NCI-H128 (cell line): ENCODE measurements around the gene GNAZ.
"Not testable (repeated sequence)": the region's sequence is repeated elsewhere in the genome, so short reads cannot be mapped to it uniquely, and the experiment has no call there.

Source experiments
- DNase-seq: peaks from one replicate; lab custom pipeline; 2025; ENCODE audit not compliant: unreplicated experiment; lab: John Stamatoyannopoulos, UW

The GNAZ gene

DNA sequence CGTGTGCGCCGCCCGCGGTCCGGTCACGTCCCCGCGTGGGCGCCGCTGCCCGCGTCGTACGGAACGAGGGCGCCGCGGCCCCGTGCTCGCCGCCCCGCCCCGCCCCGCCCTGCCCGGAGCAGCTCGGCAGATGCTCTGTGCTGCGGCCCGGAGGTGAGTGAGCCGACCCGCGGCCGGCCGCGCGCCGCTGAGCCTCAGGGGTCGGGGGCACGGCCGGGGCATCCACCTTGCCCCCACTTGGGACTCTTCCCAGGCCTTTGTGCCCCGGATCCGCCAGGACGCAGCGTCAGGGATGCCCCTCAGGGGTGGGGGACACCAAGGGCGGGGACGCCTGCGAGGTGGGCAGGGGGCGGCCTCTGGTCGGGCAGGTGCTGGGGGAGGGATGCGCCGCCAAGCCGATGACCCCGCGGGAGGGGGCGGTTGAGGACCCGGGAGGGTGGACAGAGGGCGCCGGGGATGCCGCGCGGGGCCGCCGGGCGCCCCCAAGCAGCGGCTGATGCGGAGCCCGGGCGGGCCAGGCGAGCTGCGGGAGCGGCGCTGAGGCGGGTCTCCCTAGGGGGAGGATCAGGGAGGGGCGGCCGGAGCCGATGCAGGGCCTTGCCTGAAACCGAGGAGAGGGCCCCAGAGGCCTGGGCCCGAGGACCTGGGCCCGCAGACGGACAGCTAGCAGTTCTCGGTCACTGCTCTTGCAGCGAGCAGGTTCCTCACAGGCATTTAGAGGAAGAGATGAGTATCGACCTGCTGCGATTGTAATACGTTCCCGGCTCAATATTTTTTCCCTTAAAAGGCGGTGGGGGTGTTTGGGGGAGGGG is at the start of gene GNAZ:
Gene GNAZ, plus strand, starts transcription at position 102 of the 812 bp plus-strand sequence. CDS start 25,177 bp downstream, outside the sequence.
- DNase-seq: no peak

DNA sequence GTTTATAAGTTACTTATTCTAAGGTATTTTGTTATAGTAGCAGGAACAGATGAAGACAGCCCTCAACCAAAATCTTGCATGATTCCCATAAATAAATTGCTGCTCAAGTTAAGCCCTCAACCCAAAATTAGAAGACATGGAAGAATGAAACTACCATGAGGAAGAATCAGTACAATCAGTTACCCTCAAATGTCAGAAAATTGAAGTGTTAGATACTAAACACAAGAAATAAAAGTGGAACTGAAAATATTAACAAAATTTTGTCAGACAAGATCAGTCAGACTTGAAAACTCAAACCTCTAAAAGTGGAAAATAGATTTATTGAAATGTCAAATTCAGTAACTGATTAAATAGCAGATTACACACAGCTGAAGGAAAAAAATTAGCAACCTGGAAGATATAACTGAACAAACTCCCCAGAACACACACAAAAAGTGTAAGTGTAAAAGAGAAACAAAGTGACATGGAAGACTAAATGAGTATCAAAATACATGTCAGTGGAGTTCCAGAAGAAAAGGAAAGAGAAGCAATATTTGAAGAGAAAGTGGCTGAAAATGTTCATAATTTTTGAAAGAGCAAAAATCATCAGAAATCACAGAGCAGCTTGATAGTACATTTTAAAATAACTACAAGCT is 49.5 kb upstream of the GNAZ start:
- no peak for DNase-seq

DNA sequence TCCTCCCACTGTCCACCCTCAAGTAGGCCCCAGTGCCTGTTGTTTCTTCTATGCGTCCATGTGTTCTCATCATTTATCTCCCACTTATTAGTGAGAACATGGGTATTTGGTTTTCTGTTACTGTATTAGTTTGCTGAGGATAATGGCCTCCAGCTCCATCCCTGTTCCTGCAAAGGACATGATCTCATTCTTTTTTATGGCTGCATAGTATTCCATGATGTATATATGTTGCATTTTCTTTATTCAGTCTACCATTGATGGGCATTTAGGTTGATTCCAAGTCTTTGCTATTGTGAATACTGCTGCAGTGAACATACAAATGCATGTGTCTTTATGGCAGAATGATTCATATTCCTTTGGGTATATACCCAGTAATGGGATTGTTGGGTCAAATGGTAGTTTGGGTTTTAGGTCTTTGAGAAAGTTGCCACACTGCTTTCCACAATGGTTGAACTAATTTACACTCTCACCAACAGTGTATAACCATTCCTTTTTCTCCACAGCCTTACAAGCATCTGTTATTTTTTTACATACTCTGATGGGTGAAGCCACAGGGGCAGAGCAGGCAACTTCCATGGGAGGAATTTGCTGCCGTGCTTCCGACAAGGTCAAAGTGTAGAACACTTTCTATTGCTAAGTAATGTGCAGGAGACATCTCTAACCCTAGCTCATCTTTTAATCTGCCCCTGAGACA is 48.5 kb upstream of the GNAZ start:
- DNase-seq: not testable (repeated sequence)

DNA sequence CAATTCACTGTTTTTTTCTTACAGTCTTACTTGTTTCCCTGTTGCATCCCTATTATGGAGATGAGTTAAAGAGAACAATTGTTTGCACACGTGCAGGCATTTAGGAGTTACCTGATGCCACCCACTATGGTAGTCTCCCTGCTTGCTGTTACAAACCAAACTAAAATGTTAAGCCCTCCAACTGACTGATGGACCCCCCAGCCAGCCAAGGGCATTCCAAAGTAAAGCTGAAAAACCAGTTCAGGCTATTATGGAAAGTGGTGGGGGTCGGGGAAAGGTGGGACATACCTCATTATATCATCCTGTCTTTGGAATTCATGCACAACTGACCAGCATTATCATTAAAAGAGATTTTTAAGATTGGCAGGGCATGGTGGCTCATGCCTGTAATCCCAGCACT is 47.0 kb upstream of the GNAZ start:
- DNase-seq: no peak

DNA sequence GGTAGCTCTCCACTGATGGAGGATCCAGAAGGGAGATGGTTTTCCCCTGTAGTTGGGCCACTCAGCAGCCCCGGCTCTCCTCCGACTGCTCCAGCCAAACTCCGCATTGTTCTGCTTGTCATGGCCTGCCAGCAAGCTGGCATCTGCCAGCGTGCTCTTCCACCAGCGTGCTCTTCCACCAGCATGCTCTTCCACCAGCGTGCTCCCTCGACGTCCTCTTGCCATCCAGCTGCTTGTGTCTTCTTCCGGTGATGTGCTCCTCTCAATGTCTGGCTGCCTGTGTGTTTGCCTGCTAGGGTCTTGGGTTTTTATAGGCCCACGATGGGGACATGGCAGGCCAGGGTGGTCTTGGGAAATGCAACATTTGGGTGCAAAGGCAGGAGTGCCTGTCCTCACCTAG is 43.5 kb upstream of the GNAZ start:
- DNase-seq: no peak

DNA sequence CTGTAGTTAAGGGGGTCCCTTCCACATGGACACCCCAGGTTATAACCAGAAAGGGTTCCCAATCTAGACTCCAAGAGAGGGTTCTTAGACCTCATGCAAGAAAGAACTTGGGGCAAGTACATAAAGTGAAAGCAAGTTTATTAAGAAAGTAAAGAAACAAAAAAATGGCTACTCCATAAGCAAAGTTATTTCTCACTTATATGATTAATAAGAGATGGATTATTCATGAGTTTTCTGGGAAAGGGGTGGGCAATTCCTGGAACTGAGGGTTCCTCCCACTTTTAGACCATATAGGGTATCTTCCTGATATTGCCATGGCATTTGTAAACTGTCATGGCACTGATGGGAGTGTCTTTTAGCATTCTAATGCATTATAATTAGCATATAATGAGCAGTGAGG is 42.5 kb upstream of the GNAZ start:
- not testable (repeated sequence) for DNase-seq

DNA sequence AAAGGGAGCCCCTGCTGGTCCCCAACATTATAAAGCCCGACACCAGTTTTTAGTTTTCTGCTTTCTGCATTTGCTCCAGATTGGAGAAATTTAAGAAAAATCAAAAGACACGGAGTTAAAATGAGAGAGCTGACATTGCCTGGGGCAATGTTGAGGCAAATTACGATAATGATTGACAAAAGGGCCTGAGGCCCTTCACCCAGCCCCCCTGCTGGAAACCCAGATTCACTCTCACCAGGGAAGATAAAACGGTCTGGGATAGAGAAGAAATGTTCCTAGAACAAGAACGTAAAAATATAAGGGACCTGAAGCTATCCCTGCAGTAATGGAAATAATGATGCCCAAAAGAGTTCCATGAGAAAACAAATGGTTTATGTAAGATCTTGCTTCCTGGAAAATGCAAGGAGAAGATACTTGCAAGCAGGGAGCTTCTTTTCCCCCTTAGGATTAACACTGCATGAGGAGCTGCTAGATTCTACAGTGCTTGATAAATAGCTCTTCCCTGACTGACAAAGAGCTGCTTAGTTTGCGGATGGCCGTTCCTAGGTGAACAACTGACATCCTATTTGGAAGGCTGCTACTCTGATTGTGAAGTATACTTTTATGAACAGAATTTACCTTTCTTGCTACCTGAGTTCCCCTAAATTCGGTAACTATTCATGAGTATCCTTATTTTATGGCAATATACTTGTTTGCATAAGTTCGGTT is 40.6 kb upstream of the GNAZ start:
- DNase-seq: no peak

DNA sequence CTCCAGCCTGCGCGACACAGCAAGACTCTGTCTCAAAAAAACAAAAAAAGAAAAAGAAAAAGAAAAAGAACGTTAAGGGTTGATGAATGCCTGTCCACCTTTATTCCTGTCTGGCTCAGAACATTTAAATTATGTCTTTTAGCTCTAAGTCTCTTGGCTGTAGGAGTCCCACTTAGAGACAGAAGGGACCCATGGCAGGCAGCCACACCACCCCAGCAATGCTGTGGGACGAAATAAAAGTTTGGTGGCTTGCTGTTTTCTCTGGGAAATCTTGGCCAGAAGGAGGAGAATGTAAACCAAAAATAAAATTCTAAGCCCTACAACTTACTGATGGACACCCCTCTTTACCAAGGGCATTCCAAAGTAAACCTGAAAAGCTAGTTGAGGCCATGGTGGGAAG is 38.9 kb upstream of the GNAZ start:
- no peak for DNase-seq

DNA sequence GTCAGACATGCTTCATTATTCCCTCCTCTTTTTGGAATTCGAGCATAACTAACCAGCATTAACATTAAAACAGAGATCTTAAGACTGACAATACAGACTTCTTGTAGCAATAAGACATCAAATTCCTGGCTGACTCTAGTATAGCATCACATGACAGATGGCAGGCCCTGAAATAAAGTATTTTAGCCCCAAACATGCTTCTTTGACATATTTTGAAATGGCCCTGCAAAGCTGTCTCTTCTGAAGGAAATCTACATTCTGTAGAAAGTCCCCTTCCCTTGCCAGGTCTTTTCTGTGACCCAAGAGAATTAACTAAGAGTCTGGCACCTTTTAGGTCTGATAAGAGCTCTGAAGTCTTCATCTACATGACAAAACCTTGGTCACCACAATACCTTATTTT is 38.5 kb upstream of the GNAZ start:
- DNase-seq: no peak

DNA sequence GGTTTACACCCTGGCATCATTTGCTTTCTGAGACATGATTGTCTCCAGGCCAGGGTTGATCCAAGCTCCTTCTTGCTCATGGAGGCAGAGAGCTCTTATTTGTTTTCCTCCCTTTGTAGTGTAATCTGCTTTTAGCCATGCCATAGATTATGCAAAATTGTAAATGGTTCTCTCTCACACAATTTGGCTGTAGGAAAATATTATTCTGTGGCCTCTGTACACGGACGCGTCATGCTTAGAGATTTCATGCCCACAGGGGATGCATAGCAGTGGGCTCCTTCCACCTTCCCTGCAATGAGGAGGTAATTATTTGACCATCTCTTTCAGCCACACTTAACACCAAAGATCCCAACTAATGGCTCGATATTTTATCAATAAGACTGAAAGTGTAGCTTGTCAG is 37.7 kb upstream of the GNAZ start:
- DNase-seq: no peak

DNA sequence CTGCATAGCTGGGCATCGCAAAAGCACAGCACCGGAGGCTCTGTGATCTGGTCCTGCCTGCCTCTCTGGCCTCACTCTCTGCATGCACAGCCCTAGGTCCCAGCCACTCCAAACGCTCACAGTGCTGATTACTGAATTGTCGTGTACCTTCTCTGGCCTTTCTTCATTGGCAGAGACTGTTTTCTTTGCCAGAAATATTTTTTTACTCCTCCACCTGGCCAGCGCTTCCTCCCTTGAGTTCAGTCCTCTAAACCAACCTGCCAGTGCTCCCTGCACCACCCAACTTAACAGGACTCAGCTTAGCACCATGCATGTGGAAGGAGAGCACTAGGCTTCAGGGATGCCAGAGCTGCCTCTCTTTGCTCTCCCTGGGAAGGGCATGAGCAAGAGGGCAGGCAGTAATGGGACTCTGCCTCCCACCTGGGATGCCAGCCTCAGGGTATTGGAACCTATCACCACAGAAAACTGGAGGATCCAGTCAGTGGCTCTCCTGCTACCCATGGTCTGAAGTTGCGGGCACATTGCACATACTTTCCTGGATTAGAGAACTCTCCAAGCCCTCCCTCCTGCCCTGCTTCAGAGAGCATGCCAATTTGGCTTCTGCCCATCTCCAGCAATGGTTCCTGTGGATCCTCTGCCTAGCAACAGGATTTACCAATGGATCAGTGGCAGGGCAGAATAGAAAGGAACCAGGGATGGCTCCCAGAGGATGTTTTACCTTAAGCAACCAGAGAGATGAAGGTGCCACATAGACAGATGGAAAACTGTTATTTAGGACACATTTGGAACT is 37.0 kb upstream of the GNAZ start:
- DNase-seq: no peak

DNA sequence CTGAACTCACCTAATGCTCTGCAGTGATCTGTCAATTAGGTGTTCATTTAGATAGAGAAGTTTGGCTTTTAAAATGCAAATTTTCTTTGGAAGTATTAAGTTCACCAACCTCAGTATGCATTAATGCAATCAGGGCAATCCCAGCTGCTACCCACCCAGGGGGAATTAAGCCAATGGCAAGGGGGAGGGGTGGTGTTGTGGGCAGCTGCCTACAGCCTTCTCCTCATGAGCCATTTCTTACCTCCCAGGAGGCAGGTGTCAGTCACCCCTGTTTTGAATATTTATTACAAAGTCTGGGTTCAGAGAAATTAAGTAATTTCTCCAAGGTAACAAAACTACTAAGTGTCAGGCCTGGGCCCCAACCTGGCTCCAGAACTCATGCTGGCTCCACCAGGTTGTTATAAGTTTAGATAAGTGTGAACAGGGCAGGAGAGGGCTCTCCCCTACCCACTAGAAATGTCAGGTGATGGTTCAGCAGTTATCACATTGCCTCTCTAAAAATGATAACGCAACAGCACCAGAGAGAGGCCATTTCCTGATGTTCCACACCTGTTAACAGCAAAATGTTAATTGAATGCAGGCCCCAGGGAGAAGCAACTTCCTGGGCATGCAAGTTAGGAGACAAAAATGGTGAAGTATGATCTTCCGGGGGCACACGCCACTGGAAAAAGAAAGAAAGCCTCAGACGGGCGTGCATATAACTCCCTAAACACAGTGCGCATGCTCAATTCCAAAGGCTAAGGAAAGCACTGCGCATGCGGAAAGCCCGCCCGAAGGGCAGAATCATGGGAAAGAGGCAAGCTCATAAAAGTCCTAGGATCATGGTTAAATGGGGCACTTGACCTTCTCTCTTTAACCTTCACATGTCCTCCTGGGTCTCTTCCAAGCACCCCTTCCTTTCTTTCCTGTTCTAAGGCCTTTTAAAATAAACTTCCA is 35.4 kb upstream of the GNAZ start:
- DNase-seq: no peak

DNA sequence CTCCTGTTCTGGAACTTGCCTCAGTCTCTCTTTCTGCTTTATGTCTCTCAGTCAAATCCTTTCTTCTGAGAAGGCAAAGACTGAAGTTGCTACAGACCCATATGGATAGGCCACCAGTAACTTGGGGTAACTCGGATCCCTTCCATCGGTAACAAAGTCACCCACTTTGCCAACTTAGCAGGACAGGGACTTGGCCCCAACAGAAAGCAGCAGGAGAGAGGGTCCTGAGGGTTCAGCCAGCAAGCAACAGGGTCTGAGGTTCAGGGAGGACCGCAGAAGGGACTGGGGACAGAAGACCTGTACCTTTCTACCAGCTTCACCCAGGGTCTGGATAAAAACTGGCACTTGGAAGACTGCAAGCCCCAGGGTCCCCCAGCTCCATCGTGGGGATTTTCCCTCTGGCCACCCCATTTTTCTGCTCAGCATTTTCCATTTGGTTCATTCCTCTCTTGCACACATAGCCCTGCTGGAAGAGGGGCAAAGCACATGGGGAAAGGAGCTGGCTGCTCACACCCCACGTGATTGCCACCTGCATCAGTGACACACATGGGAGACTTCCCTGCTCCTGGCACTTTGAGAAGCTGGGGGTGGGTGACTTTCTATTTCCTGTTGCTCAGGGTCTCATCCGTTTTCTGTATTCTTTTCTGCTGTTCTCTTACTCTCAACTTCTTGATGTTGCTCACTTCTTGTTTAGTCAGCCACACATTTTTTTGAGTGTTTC is 34.6 kb upstream of the GNAZ start:
- no peak for DNase-seq

DNA sequence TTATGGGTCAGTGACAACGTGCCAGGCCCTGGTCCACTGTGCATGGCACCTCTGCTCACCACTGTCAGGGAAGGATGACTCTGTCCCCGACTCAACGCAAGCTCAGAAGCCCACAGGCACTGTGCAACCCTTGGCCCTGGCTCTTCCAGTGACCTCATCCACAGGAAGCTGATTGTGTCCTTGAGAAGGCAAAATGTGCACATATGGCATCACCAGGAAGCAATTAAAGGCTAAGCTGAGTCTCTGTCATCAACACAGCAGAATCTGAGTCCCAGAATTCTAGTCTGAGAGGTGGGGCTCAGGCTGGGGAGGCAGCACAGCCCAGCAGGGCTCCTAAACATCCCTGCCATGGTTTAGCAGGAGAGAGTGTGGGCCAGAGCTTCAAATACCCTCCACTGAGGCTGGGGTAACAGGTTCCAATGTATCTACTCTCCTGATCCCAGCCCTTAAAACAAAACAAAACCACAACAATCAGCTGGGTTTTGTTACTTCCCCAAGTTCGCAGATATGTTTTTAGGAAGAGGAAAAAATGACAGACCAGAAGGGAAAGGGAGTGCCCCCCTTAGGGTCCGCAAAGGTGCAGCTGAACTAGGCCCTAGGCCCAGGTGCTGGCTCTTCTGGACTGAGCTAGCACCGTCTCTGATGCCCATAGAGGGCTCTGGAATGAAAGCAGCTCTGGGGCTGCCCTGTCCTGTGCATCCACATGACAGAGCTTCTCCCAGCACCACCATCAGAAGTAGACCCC is 33.5 kb upstream of the GNAZ start:
- DNase-seq: no peak

DNA sequence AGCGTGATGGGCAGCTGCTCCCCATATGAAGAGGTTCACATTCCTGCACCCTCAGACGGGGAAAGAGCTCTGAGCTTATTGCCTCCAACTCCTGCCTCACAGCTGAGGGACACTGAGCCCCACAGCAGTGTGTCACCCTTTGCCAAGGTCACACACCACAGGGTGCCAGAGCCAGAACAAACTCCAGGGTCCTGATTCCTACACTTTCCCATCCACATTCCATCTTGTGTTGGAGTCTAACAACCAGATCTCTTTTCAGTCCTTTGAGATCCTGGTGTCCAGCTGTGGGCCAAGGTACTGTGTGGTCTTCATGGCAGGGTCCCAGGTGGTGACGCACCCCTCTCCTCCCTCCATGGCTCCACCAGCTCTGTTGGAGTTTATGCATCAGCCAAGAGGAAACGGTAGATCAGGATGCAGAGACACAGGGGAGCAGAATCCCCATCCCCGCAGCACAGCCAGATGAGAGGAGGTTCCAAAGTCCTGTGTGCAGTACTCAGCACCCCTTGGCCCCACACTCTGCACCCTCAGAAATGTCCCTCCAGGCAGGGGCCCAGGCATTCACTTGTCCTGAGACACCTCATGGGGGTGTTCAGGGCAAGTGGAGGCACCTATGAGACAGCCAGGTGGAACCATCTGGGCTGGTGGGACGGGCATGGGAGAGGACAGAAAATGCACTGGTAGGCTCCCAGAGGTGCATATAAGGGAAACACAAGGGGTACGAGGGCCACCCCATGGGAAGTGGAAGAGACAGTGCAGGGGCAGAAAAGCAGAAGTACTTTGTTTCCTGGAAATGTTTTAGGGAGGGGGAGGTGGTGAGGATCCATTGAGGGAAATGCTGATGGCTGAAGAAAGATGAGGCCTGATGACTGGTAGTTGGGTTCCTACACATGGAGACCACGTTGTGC is 32.6 kb upstream of the GNAZ start:
- DNase-seq: no peak

DNA sequence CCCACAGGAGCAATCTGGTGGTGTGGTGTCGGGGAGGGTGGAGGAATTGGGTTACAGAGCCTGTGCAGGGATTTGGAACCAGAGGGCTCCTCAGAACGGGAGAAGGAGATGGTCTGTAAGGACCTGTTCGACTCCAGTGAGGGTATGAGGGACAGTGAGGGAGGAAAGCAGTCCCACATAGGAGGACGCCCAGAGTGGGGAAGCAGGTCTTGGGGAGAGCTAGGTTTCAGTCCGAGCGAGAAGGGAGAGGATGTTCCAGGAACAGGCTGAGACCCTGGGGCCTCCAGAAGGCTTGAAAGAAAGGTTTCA is 32.0 kb upstream of the GNAZ start:
- DNase-seq: no peak

DNA sequence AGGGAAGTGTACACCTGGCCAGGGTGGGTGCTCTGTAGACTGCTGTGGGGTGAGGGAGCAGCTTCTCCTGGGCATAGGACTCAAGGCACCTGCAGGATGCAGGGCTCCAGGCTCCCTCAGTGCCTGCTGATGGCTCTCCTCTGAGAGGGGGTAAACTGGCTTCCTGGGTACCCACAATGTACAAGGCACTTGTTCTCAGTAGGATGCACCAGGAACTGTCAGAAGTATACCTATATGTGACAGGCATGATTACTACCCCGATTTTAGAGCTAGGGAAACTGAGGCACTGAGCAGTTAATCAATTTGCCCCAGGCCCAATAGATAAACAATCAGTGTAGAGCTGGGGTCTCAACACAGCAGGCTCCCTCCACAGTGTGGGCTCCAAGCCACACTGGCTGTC is 31.4 kb upstream of the GNAZ start:
- DNase-seq: no peak
